Glomerular visceral epithelial cell (primary cell): Measurements from ENCODE around the gene CFAP97D2.
A peak's percentile ranks its signal among the peaks of the same experiment; 100 is the strongest.

ENCODE experiments used
- DNase-seq: peaks from one replicate; pipeline ENCODE4 v3.0.0-alpha.2; 2016; ENCODE audit errors: extremely low spot score

The CFAP97D2 gene

DNA sequence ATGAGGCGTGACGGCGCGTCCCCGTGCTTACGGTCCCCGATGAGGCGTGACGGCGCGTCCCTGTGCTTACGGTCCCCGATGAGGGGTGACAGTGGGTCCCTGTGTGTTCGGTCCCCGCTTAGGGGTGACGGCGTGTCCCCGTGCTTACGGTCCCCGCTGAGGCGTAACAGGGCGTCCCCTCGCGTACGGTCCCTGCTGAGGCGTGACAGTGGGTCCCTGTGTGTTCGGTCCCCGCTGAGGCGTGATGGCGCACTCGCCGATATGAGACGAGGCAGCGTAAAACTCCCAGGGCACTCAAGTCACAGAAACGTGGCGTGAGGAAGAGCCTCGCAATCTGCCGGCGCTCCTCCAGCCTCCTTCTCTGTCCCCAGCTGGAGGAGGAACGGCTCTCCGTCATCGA is 20.9 kb downstream of the CFAP97D2 start:
- DNase-seq: no peak

GRCh38 chr13:114200399-114200911 is 21.4 kb downstream of the CFAP97D2 start:
- no peak for DNase-seq

DNA sequence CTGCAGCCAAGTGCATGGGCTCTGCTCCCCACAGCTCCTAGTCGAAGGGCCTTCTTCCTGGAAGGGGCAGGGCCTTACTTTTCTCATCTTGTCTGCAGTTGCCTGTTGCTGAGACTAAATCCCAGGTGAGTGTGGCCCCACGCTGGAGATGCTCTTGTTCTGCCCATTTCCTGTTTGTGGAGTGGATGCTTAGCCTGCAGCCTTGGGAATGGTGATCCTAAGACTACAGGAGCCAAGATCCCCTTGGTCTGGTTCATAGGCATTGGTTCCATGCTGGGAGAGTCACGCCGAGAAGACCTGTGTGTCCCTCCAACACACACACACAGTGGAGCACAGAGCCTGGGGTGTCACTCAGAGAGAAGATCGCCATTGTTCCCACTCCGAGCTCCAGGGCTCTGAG is 23.5 kb downstream of the CFAP97D2 start:
- DNase-seq: no peak

- no peak for DNase-seq
These were observed 24.5 kb downstream of the CFAP97D2 start for GRCh38 chr13:114203536-114203935.

GRCh38 chr13:114204894-114205293 is 25.8 kb downstream of the CFAP97D2 start:
- DNase-seq: no peak

DNA sequence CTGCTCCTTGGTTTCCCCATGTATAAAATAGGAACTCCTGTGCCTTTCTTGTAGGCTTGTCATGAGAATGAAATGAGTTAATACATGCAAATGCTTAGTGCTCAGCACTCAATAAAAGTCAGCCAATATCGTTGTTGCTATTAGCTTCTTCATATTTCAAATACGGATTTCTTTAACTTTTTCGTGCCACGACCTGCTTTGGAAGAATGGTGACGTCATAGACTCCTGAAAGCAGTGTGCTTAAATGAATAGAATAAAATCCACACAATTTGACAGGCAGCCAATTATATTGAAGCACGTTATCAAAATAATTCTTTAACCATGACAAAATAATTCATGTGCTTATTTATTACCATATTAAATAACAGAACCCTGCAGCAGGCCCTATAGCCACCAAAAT is 29.1 kb downstream of the CFAP97D2 start:
- DNase-seq: no peak

- no peak for DNase-seq
These were observed 32.5 kb downstream of the CFAP97D2 start for GRCh38 chr13:114211446-114212157.

DNA sequence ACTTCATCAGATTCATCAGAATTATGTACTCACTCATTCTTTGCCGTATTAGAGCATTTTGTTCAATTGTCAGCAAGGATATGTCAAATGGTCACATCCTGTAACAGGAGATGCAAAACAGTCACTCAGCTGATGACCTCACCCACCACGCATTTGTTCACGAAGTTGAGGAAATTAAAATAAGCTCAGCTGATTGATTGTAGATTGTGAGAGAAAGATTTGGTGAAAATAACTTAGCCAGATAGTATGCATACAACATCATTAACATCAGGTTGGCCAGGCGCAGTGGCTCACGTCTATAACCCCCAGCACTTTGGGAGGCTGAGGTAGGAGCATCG is 33.1 kb downstream of the CFAP97D2 start:
- DNase-seq: no peak

DNA sequence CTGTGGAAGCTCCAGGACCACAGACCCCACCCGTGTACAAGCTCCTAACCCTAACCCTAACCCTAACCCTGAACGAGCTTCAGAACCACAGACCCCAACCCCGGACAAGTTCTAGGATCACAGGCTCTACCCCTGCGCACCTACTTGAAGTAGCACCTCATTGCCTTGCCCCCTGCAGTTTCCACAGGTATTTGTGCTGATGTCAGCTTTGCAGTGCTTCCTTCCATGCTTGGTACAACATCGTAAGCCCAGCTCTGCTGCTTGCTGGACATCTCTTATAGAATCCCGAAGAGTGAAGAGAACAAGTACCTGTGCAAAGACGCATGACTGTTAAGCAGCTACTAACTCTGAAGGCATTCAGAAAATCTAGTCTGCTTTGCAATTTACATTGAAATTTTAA is 34.9 kb downstream of the CFAP97D2 start:
- no peak for DNase-seq

GRCh38 chr13:114219392-114219791 is 40.3 kb downstream of the CFAP97D2 start:
- DNase-seq: no peak

DNA sequence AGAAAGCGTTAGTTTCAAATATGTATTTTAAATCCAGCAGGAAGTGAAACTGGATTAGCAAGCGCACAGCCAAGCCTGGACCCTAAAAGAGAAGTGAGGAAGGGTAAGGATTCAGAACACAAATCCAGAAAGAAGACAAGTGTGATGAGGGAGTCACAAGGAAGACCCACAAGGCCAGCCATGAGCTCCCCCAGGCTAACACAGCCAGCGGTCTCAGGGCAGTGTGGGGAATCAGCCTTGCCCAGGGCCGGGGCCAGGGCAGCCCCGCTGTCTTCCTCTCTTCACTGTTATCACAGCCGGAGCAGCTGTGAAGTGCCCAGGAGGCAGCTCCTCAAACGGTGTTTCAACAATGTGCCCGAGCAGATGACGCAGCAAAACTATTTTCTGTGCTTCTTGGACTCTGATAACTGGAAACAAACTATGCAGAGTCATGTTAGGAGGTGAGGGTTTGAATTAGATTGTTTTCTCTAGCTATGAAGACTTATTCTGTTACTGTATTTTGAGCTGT is 43.5 kb downstream of the CFAP97D2 start:
- no peak for DNase-seq

- no peak for DNase-seq
These were observed 45.1 kb downstream of the CFAP97D2 start for GRCh38 chr13:114224201-114224600.

GRCh38 chr13:114225610-114226009 is 46.6 kb downstream of the CFAP97D2 start:
- DNase-seq: no peak

DNA sequence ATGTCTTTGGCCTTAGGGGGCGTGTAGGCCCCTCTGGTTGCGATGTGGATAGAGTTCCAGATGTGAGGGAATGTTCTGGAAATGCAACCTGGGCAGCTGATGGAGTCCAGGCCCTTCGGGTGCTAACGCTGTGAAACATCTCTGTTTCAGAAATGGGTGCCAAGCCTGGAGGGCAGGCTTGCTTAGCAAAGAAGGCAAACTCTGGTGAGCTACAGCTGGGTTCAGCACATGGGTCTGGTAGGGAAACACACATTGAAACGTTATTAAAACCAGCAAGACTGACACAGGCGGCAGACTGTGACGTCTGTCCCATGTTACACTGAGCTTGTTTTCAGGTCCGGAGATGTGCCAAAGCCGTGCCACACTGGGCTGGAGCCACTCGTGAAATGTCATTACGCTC is 47.0 kb downstream of the CFAP97D2 start:
- DNase-seq: no peak

- peak; percentile 84 for DNase-seq
These were observed 47.8 kb downstream of the CFAP97D2 start for GRCh38 chr13:114226699-114227323.

DNA sequence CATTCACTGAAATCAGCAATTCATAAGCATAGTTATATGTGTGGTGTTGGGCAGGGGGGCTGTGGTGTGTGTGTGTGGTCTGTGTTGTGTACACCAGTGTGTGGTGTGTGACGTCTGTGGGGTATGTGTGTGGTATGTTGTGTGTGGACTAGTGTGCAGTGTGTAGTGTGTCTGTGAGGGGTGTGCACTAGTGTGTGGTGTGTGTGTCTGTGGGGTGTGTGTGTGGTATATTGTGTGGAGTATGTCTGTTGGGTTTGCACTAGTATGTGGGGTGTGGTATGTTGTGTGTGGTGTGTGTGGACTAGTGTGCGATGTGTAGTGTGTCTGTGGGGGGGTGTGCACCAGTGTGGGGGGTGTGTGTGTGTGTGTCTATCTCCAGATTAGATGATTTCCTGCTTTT is 48.5 kb downstream of the CFAP97D2 start:
- DNase-seq: no peak

- DNase-seq: no peak
These were observed 49.1 kb downstream of the CFAP97D2 start for GRCh38 chr13:114228176-114228575.

DNA sequence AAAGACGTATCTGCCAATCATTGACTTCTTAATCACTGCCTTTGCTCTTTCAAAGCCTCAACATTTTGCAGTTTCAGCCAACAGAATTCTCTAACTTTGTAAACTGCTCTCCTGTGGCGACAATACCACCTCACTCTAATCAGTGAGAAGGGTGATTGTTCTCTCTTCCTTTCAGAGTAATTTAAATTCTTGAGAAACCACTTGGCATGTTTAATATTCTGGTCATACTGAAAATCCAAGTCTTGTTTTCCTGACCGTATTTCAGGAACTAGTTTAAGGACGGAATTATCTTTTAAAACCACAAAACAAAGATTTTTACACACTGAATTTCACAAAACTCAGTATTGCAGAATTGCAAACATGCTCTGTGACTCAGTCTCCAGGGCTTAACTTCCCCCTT is 50.4 kb downstream of the CFAP97D2 start:
- no peak for DNase-seq

DNA sequence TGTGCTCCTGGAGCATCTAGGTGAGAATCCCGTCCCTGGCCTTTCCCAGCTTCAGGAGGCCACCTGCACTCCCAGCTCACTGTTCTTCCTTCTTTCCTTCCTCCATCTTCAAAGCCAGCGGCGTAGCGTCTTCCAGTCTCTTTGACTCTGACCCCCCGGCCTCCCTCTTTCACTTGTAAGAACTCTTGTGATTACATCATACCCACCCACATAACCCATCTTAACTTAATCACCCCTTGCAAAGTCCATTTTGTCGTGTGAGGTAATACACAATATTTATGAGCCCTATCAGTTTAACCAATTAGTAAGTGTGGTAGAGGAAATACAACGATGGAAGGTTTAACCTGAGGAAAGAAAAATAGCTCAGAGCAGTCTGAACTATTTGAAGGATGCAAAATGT is 51.1 kb downstream of the CFAP97D2 start:
- DNase-seq: no peak

DNA sequence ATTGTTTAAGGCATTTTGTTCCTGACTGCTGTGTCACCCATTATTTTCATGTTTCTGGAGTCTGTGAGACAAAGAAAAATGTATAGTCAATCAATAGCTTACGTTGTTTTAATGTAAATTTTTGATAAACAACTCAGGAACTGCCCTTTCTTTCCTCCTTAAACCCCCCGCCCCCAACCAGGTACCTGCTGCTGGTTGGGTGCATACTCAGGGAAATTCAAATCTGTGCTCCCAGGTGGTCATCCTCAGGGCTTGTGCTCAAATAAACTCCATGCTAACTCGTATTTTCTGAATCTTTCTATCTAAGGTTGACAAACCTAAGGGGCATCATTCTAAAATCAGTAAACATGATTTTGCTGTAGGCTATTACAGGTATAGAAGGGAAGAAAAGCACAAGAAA is 51.5 kb downstream of the CFAP97D2 start:
- no peak for DNase-seq

DNA sequence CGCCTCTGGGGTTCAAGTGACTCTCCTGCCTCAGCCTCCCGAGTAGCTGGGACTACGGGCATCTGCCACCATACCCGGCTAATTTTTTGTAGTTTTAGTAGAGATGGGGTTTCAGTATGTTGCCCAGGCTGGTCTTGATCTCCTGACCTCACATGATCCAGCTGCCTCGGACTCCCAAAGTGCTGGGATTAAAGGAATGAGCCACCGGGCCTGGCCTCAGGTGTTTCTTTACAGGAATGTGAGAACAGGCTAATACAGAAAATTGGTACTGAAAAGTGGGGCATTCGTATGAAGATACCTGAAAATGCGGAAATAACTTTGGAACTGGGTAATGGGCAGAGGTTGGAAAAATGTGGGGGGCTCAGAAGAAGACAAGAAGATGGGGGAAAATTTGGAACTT is 52.8 kb downstream of the CFAP97D2 start:
- no peak for DNase-seq

DNA sequence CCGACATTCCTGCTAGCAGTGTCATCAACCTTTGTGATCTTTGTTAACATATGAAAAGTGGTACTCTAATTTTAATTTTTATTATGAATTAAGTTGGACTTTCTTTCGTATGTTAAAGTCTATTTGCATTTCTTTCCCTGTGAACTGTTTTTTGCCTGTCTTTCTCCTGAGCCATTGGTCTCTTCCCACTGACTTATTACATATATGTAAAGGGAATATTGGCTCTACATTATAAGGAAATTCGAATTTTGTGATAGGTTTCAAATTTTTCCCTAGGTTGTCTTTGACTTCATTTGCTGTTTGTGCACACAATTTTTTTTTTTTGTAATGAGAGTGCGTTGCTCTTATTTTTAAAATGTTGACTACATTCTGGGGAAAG is 55.2 kb downstream of the CFAP97D2 start:
- DNase-seq: no peak

DNA sequence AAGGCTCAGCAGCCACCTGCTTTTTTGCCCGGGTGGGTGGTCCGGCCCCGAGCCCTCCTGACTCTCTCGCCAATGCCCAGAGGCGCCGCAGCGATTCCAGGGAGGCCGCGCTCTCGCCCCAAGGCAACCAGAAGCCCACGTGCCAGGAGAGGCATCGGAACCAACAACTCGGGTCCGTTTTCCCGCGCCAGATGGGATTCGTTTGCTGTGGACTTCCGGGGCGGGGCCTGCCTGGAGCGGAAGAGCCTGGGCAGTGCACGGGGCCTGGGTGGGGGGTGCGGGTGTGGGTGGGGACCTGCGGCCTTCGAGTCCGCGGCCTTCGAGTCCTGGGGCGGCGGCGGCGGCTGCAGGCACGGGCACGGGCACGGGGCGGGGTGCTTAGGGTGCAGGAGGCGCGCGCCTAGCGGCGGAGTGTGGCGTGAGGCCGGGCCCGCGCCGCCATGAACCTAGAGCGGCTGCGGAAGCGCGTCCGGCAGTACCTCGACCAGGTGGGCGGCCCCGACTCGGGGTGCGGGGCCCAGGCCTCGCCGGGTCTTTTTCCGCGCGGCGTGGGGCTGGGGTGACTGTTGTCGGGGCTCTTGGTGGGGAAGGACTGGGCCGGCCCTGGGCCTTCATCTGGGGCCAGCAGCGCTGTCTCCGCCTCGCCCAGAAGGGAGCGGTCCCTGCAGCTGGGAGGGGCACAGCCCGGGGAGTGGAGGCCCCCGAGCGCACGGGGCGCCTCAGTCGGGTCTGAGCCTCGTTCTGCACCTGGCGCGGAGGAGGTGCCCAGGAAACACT is 55.8 kb downstream of the CFAP97D2 start, which contains the start of gene CDC16:
TSS of gene CDC16 (plus strand) at position 253 of the 777 bp plus-strand sequence. CDS start at position 441, 188 bp downstream.
- peak; percentile 94 for DNase-seq
